HEK293T (cell line): ENCODE measurements around the gene ZNF101.

Experiments used
- BHLHE40 ChIP-seq: fragments of 450-650 bp; IDR thresholded peaks from 2 replicates; pipeline ENCODE4 v1.6.1; 2016; ENCODE audit warnings: mild to moderate bottlenecking, moderate library complexity, borderline replicate concordance
- HDGF ChIP-seq: fragments of 450-650 bp; IDR thresholded peaks from 2 replicates; pipeline ENCODE4 v1.6.1; 2017; ENCODE audit warnings: antibody characterized with exemption, borderline replicate concordance
- NFRKB ChIP-seq: fragments of 450-650 bp; IDR thresholded peaks from 2 replicates; pipeline ENCODE4 v1.6.1; 2016; ENCODE audit warnings: mild to moderate bottlenecking, moderate library complexity
- SUZ12 ChIP-seq: fragments of 450-650 bp; IDR thresholded peaks from 2 replicates; pipeline ENCODE4 v1.6.1; 2016; ENCODE audit warnings: mild to moderate bottlenecking
- TARDBP ChIP-seq: fragments of 450-650 bp; IDR thresholded peaks from 2 replicates; pipeline ENCODE4 v1.6.1; 2016
- ZNF384 ChIP-seq: fragments of 450-650 bp; IDR thresholded peaks from 2 replicates; pipeline ENCODE4 v1.6.1; 2016

- TF ChIP-seq BHLHE40, result no peak
- TF ChIP-seq SUZ12, result no peak
- no peak for TF ChIP-seq TARDBP
- no peak for TF ChIP-seq NFRKB
- TF ChIP-seq ZNF384, result no peak
- no peak for TF ChIP-seq HDGF
Observed at GRCh38 chr19:19647037-19647835, 21.4 kb upstream of the ZNF101 start.
